BLaER1 treated with 17β-estradiol and CSF1 and Interleukin-3, amounts not matched to agents 10 nM and 100 nM (cell line): ENCODE results near the gene ATRN.

Experiments used
- H3K27ac ChIP-seq, 11 experiments: shearing (Covaris generic); formaldehyde crosslinking; 2 replicates each; pipeline ENCODE4 v1.8.1; 2022
- H3K27me3 ChIP-seq, 11 experiments: shearing (Covaris generic); formaldehyde crosslinking; 2 replicates each; pipeline ENCODE4 v1.8.1; 2022
- H3K36me3 ChIP-seq, 11 experiments: shearing (Covaris generic); formaldehyde crosslinking; 2 replicates each; pipeline ENCODE4 v1.8.1; 2022
- H3K4me1 ChIP-seq, 10 experiments: shearing (Covaris generic); formaldehyde crosslinking; 2 replicates each; pipeline ENCODE4 v1.8.1; 2022
- H3K4me2 ChIP-seq, 11 experiments: shearing (Covaris generic); formaldehyde crosslinking; 2 replicates each; pipeline ENCODE4 v1.8.1; 2022
- H3K4me3 ChIP-seq, 10 experiments: shearing (Covaris generic); formaldehyde crosslinking; 2 replicates each; pipeline ENCODE4 v1.8.1; 2022
- H3K9ac ChIP-seq, 11 experiments: shearing (Covaris generic); formaldehyde crosslinking; 2 replicates each; pipeline ENCODE4 v1.8.1; 2022
- H3K9me3 ChIP-seq, 11 experiments: shearing (Covaris generic); formaldehyde crosslinking; replicated peaks in 1 of 11; 2 replicates each; pipeline ENCODE4 v1.8.1; 2022
- H4K20me1 ChIP-seq, 11 experiments: shearing (Covaris generic); formaldehyde crosslinking; 2 replicates each; pipeline ENCODE4 v1.8.1; 2022
- Cebpa-rat ChIP-seq, 11 experiments: shearing (Covaris generic); IDR thresholded peaks; 2 replicates each; pipeline ENCODE4 v1.8.1; 2022

ATRN gene

GRCh38 chr20:3645309-3646066 lies 174.7 kb downstream of the ATRN start:
- no peak overlapping the region for H3K4me2 ChIP-seq
- TF ChIP-seq Cebpa-rat (IDR thresholded peaks at IDR 0.05) = no peak

GRCh38 chr20:3646067-3646440 lies 175.2 kb downstream of the ATRN start:
- Histone ChIP-seq H3K36me3 (peaks cover 8 to 91% (median 56%) of the 10 kb centered on the region in 11 experiments; a peak in 18 of 22 replicates), H3K4me3 (no peak overlapping the region), H3K4me2 (no peak overlapping the region), H4K20me1 (no peaks in the 10 kb centered on the region; a peak in 1 of 22 replicates), H3K9ac (no peak overlapping the region), H3K27me3 (no peaks in the 10 kb centered on the region), H3K9me3 (peaks cover 0 to 6% (median 1%) of the 10 kb centered on the region in 11 experiments; a peak in 4 of 22 replicates), H3K27ac (no peak overlapping the region), H3K4me1 (peaks cover 3 to 33% (median 28%) of the 10 kb centered on the region in 10 experiments)
- TF ChIP-seq Cebpa-rat (IDR thresholded peaks at IDR 0.05) = no peak

More at GRCh38 chr20:3645309-3646066, 174.7 kb downstream of the ATRN start:
- peaks cover 8 to 97% (median 61%) of the 10 kb centered on the region in 11 experiments; a peak in 21 of 22 replicates for H3K36me3 ChIP-seq
- H3K4me1 ChIP-seq = peaks cover 0 to 30% (median 26%) of the 10 kb centered on the region in 10 experiments; a peak in 16 of 20 replicates
- H3K4me3 ChIP-seq = no peak overlapping the region
- peaks cover 1 to 11% (median 7%) of the 10 kb centered on the region in 11 experiments; a peak in 18 of 22 replicates for H3K9me3 ChIP-seq
- H4K20me1 ChIP-seq = no peaks in the 10 kb centered on the region; a peak in 1 of 22 replicates
- H3K27me3 ChIP-seq = no peaks in the 10 kb centered on the region
- H3K9ac ChIP-seq = no peak overlapping the region
- H3K27ac ChIP-seq = no peak overlapping the region

- H4K20me1 ChIP-seq = no peaks in the 10 kb centered on the region; a peak in 1 of 22 replicates
- peaks cover 8 to 86% (median 56%) of the 10 kb centered on the region in 11 experiments; a peak in 18 of 22 replicates for H3K36me3 ChIP-seq
- peaks cover 9 to 39% (median 34%) of the 10 kb centered on the region in 10 experiments for H3K4me1 ChIP-seq
- no peaks in the 10 kb centered on the region for H3K27me3 ChIP-seq
- H3K9ac ChIP-seq = no peak overlapping the region
- H3K4me2 ChIP-seq = no peak overlapping the region
- H3K9me3 ChIP-seq = no peaks in the 10 kb centered on the region
- H3K4me3 ChIP-seq = no peak overlapping the region
- no peak overlapping the region for H3K27ac ChIP-seq
- no peak for TF ChIP-seq Cebpa-rat (IDR thresholded peaks at IDR 0.05)
Measured at GRCh38 chr20:3646651-3647050, 175.8 kb downstream of the ATRN start.

GRCh38 chr20:3647473-3647872 lies 176.7 kb downstream of the ATRN start:
- Histone ChIP-seq H3K9me3 (no peaks in the 10 kb centered on the region), H3K4me2 (peak overlapping the region in 7 of 11 experiments; percentile 2 to 62 (median 47); a peak in 11 of 22 replicates), H3K27me3 (no peaks in the 10 kb centered on the region), H3K4me3 (no peak overlapping the region), H3K4me1 (peaks cover 17 to 47% (median 42%) of the 10 kb centered on the region in 10 experiments), H3K9ac (no peak overlapping the region), H4K20me1 (no peaks in the 10 kb centered on the region; a peak in 1 of 22 replicates), H3K36me3 (peaks cover 3 to 77% (median 50%) of the 10 kb centered on the region in 11 experiments; a peak in 17 of 22 replicates), H3K27ac (no peak overlapping the region)
- TF ChIP-seq Cebpa-rat (IDR thresholded peaks at IDR 0.05) = no peak

- H3K4me1 ChIP-seq = peaks cover 32 to 62% (median 57%) of the 10 kb centered on the region in 10 experiments
- H3K9me3 ChIP-seq = 0 out of 22 replicates have a peak, but pooled peaks cover 0 to 3% (median 0%) of the 10 kb centered on the region in 11 experiments
- H3K27me3 ChIP-seq = no peaks in the 10 kb centered on the region
- no peak overlapping the region for H3K9ac ChIP-seq
- no peak overlapping the region for H3K4me3 ChIP-seq
- peak overlapping the region in 8 of 11 experiments; percentile 13 to 52 (median 26); a peak in 11 of 22 replicates for H3K4me2 ChIP-seq
- H3K36me3 ChIP-seq = peaks cover 3 to 63% (median 38%) of the 10 kb centered on the region in 11 experiments; a peak in 17 of 22 replicates
- H4K20me1 ChIP-seq = no peaks in the 10 kb centered on the region; a peak in 1 of 22 replicates
- TF ChIP-seq Cebpa-rat (IDR thresholded peaks at IDR 0.05) = no peak
- H3K27ac ChIP-seq = no peak overlapping the region
Measured at GRCh38 chr20:3648951-3649350, 178.1 kb downstream of the ATRN start.

- Histone ChIP-seq H4K20me1 (no peaks in the 10 kb centered on the region; a peak in 1 of 22 replicates), H3K27me3 (no peaks in the 10 kb centered on the region), H3K9me3 (0 out of 22 replicates have a peak, but pooled peaks cover 0 to 4% (median 0%) of the 10 kb centered on the region in 11 experiments), H3K4me3 (no peak overlapping the region), H3K36me3 (peaks cover 3 to 39% (median 16%) of the 10 kb centered on the region in 11 experiments; a peak in 16 of 22 replicates), H3K9ac (no peak overlapping the region), H3K27ac (peak overlapping the region in 3 of 11 experiments; percentile 17 to 76 (median 47); a peak in 6 of 22 replicates), H3K4me2 (peak overlapping the region in 10 of 11 experiments; percentile 8 to 92 (median 81); a peak in 14 of 22 replicates), H3K4me1 (peaks cover 42 to 69% (median 55%) of the 10 kb centered on the region in 10 experiments)
- no peak for TF ChIP-seq Cebpa-rat (IDR thresholded peaks at IDR 0.05)
Measured at GRCh38 chr20:3651204-3651962, 180.6 kb downstream of the ATRN start.

- Histone ChIP-seq H3K4me1 (peaks cover 42 to 60% (median 52%) of the 10 kb centered on the region in 10 experiments), H3K4me2 (peak overlapping the region; percentile 70 to 92 (median 82); a peak in 21 of 22 replicates), H3K4me3 (no peak overlapping the region), H3K27ac (peak overlapping the region in 4 of 11 experiments; percentile 15 to 76 (median 60); a peak in 7 of 22 replicates), H3K9ac (no peak overlapping the region), H3K9me3 (0 out of 22 replicates have a peak, but pooled peaks cover 0 to 4% (median 0%) of the 10 kb centered on the region in 11 experiments), H3K36me3 (peaks cover 0 to 30% (median 11%) of the 10 kb centered on the region in 11 experiments; a peak in 13 of 22 replicates), H4K20me1 (no peaks in the 10 kb centered on the region), H3K27me3 (no peaks in the 10 kb centered on the region)
- TF ChIP-seq Cebpa-rat (IDR thresholded peaks at IDR 0.05) = no peak
Measured at GRCh38 chr20:3652221-3652620, 181.4 kb downstream of the ATRN start.
